Stomach (tissue), 9 donors: ENCODE results near the gene DNPEP. TPM values are rescaled to one million over a fixed set of nuclear protein-coding genes. Genes with fewer than 3 reads are reported as not detected.

Source experiments
- DNase-seq, 2 donors: peaks; one replicate each; pipeline versions ENCODE4 v3.0.0 to v3.0.0-alpha.2; 2013 to 2019
- H3K27ac ChIP-seq, 5 donors: fragments of 200-600 bp in 4 of 5; sonication (generic) in 4 of 5; one replicate each; pipeline ENCODE4 v1.5.1; 2013 to 2019; ENCODE audit warnings: mild to moderate bottlenecking in 1 of 5, moderate library complexity in 1 of 5
- H3K27me3 ChIP-seq, 3 donors: fragments of 200-600 bp; sonication (generic); one replicate each; pipeline ENCODE4 v1.5.1; 2017 to 2019; ENCODE audit warnings: mixed run types in 1 of 3
- H3K36me3 ChIP-seq, 4 donors: fragments of 200-600 bp; sonication (generic); 1 replicate in 3 of 4; 2 replicates in 1 of 4; pipeline ENCODE4 v1.5.1; 2016 to 2019
- H3K4me1 ChIP-seq, 4 donors: fragments of 200-600 bp; sonication (generic); one replicate each; pipeline ENCODE4 v1.5.1; 2016 to 2019
- H3K4me3 ChIP-seq, 4 donors: fragments of 200-600 bp; sonication (generic) in 3 of 4; one replicate each; pipeline ENCODE4 v1.5.1; 2016 to 2019; ENCODE audit warnings: mild to moderate bottlenecking in 1 of 4
- H3K9me3 ChIP-seq, 4 donors: fragments of 200-600 bp; sonication (generic); one replicate each; pipeline ENCODE4 v1.5.1; 2016 to 2019
- CTCF ChIP-seq, 7 experiments: fragments of 450-650 bp in 4 of 7; fragments of 200-600 bp in 3 of 7; sonication (generic) in 3 of 7; IDR thresholded peaks; one replicate each; pipeline ENCODE4 v1.5.1; 2016 to 2019; ENCODE audit warnings: antibody characterized with exemption in 7 of 7, control low read depth in 2 of 7, mild to moderate bottlenecking in 1 of 7
- EP300 ChIP-seq: sonication (generic); formaldehyde crosslinking; IDR thresholded peaks from one replicate; pipeline ENCODE4 v1.6.1; 2017; ENCODE audit warnings: antibody characterized with exemption
- POLR2A ChIP-seq, 4 donors: fragments of 450-650 bp; IDR thresholded peaks; one replicate each; pipeline ENCODE4 v1.6.1; 2016; ENCODE audit warnings: antibody characterized with exemption in 4 of 4, control low read depth in 2 of 4, mild to moderate bottlenecking in 1 of 4, moderate library complexity in 1 of 4
- POLR2AphosphoS5 ChIP-seq, 3 donors: sonication (generic); formaldehyde crosslinking; IDR thresholded peaks; one replicate each; pipeline ENCODE4 v1.6.1; 2016; ENCODE audit warnings: antibody characterized with exemption in 3 of 3
- WGBS, 5 donors: extraction: QIAGEN DNeasy Blood & Tissue Kit in 3 of 5; methylation state at CpG; one replicate each; pipeline versions ENCODE4 v1.1.5 to v1.1.7; 2013 to 2018; 5-methylcytosine and 5-hydroxymethylcytosine counted together
- intact Hi-C: fragments of 100-400 bp; cut with DNase I; formaldehyde crosslinking; loops from one replicate; pipeline ENCODE4 v1.15.1; 2023; ENCODE audit warnings: low total_unique reads
- polyA plus RNA-seq, 3 donors: library from polyadenylated mRNA; stranded (reverse); fragments of 200-250 nt; gene quantifications; one replicate each; pipeline ENCODE4 v1.2.3, GENCODE V29; 2013
- total RNA-seq, 5 donors: library from RNA; depleted of rRNA; stranded (reverse); fragments of >200 nt; gene quantifications; one replicate each; pipeline versions ENCODE4 v1.1.0 to v1.2.3, GENCODE V29; 2014 to 2016
- donor health status: healthy with polysubstance abuse.
- donor health status: Bipolar disorder and iron deficiency.
- donor health status: healthy.

The DNPEP gene
- total and polyA plus RNA-seq, 8 donors, result 32.7 to 147 (median 82.2) TPM

GRCh38 chr2:219414857-219415256 is 27.1 kb upstream of the DNPEP start:
- Histone ChIP-seq H3K9me3 (peaks cover 0 to 9% (median 4%) of the 10 kb centered on the region in 4 donors), H3K27ac (peak overlapping the region in 4 of 5 donors; percentile 9 to 91 (median 83)), H3K27me3 (peaks cover 0 to 49% (median 30%) of the 10 kb centered on the region in 3 donors), H3K36me3 (peaks cover 0 to under 1% (median 0%) of the 10 kb centered on the region in 4 donors), H3K4me3 (no peak overlapping the region), H3K4me1 (peaks cover 8 to 20% (median 14%) of the 10 kb centered on the region in 4 donors)
- intact Hi-C loops, result no loop called here
- no peak for DNase-seq
- 55 to 76% (median 72%) methylated on average over 4 of the region's 4 CpGs for WGBS, 5 donors
- TF ChIP-seq POLR2A (IDR thresholded peaks at IDR 0.05) (no peak), EP300 (no peak), CTCF (IDR thresholded peaks at IDR 0.05) (no peak), POLR2AphosphoS5 (IDR thresholded peaks at IDR 0.05) (peak in 1 of 3 donors; percentile 41)

GRCh38 chr2:219410390-219410789 is 22.7 kb upstream of the DNPEP start:
- TF ChIP-seq EP300 (no peak), CTCF (IDR thresholded peaks at IDR 0.05) (no peak), POLR2AphosphoS5 (IDR thresholded peaks at IDR 0.05) (no peak), POLR2A (IDR thresholded peaks at IDR 0.05) (no peak)
- Histone ChIP-seq H3K27ac (peak overlapping the region in 4 of 5 donors; percentile 73 to 93 (median 79)), H3K27me3 (peaks cover 0 to 29% (median 0%) of the 10 kb centered on the region in 3 donors), H3K9me3 (peaks cover 0 to 9% (median 4%) of the 10 kb centered on the region in 4 donors), H3K4me1 (peaks cover 0 to 14% (median 3%) of the 10 kb centered on the region in 4 donors), H3K36me3 (no peaks in the 10 kb centered on the region), H3K4me3 (no peak overlapping the region)
- DNase-seq, result no peak
- 76 to 92% (median 90%) methylated on average over 7 to 8 of the region's 8 CpGs for WGBS, 5 donors
- intact Hi-C loops, result no loop called here

- intact Hi-C loops, result loop anchor here (10.0 kb wide), 1 partner anchor 125 kb away; no protein-coding TSS in a partner anchor
- peaks cover 0 to 35% (median 0%) of the 10 kb centered on the region in 3 donors for H3K27me3 ChIP-seq
These were observed 21.9 kb upstream of the DNPEP start for GRCh38 chr2:219409619-219410018.

GRCh38 chr2:219408631-219409030 is 20.9 kb upstream of the DNPEP start:
- intact Hi-C loops, result loop anchor here (10.0 kb wide), 1 partner anchor 126 kb away; no protein-coding TSS in a partner anchor
- Histone ChIP-seq H3K27ac (peak overlapping the region in 4 of 5 donors; percentile 73 to 93 (median 79)), H3K9me3 (peaks cover 0 to 9% (median 4%) of the 10 kb centered on the region in 4 donors), H3K4me1 (peaks cover 0 to 27% (median 8%) of the 10 kb centered on the region in 4 donors), H3K27me3 (peaks cover 0 to 37% (median 0%) of the 10 kb centered on the region in 3 donors), H3K36me3 (no peaks in the 10 kb centered on the region), H3K4me3 (no peak overlapping the region)
- DNase-seq, result peak in 1 of 2 donors; percentile 87
- WGBS, 5 donors, result 48 to 69% (median 59%) methylated on average over 8 of the region's 8 CpGs
- TF ChIP-seq POLR2A (IDR thresholded peaks at IDR 0.05) (no peak), CTCF (IDR thresholded peaks at IDR 0.05) (no peak), EP300 (peak; percentile 37), POLR2AphosphoS5 (IDR thresholded peaks at IDR 0.05) (peak; percentile 17 to 59 (median 36))

More at GRCh38 chr2:219409619-219410018, 21.9 kb upstream of the DNPEP start:
- Histone ChIP-seq H3K36me3 (no peaks in the 10 kb centered on the region), H3K9me3 (peaks cover 0 to 9% (median 4%) of the 10 kb centered on the region in 4 donors), H3K27ac (peak overlapping the region in 4 of 5 donors; percentile 73 to 93 (median 79)), H3K4me3 (no peak overlapping the region), H3K4me1 (peaks cover 0 to 17% (median 3%) of the 10 kb centered on the region in 4 donors)
- no peak for DNase-seq
- no peak for TF ChIP-seq EP300
- no peak for TF ChIP-seq POLR2A (IDR thresholded peaks at IDR 0.05)
- TF ChIP-seq CTCF (IDR thresholded peaks at IDR 0.05), result no peak
- no peak for TF ChIP-seq POLR2AphosphoS5 (IDR thresholded peaks at IDR 0.05)
- WGBS, 5 donors, result 85 to 91% (median 91%) methylated on average over 5 of the region's 5 CpGs
